HuH-7 (cell line): ENCODE data around the gene LDLRAP1.

Source experiments
- DNase-seq: peaks from one replicate; pipeline ENCODE4 v3.0.0; 2011; ENCODE audit warnings: low spot score

LDLRAP1 gene

DNA sequence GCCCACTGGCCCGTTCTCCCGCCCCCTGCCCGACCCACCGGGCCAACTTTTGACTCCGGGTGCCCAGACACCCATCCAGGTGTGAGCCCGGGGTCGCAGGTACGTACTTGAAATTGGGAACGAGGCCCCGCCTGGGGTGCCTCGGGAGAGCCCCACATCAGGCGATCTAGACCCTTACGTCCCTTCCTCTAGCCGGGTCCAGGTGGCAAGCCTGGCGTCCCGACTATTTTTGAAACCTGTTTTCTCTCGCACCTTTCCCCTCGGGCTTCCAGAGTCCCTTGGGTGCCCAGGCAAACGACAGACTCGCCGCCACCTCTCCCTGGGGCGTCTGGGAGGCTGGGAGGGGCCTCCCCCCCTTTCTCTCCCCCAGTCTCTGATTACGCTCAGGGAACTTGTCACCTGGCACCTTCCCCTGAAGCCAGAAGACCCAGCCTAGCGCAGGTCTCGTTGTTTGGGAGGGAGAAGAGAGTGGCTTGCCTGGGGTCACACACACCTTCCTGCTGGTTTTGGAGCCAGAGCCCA, 898 bp downstream of the LDLRAP1 start:
- no peak for DNase-seq

DNA sequence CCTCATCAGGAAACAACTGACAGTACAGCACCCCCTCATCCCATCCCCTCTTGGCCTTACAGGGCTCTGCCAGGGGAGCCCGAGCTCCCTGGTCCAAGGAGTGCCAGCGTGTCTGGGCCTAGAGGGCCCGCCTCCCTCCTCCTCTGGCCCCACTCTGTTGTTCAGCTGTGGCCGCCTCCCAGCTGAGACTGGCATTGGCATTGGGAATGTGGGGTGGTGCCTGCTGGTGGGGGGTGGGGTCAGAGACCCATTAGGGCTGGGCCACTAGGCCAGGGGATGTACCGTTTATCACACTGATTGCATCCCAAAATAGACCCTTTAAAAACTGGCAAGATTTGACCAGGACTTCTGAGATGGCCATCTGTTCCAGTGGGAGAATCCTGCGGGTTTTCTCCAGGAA, 1.4 kb downstream of the LDLRAP1 start:
- no peak for DNase-seq

DNA sequence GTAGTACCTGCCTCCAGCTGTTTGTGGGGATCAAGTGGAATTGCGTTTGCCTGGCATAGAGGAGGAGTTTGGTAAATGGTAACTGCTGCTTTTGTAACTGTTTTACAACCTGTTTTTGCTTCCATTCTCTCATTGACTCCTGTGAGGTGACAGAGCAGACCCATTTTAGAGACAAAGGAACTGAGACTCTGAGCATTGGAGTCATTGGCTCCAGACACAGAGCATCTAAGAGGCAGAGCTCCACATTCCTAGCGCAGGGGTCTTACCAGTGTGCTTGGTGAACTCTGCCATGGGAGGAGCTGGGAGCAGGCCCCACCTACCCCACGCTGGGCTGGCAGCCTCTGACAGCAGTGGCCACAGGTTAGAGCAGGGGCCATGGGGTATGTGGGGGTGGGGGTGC, 2.4 kb downstream of the LDLRAP1 start:
- no peak for DNase-seq

DNA sequence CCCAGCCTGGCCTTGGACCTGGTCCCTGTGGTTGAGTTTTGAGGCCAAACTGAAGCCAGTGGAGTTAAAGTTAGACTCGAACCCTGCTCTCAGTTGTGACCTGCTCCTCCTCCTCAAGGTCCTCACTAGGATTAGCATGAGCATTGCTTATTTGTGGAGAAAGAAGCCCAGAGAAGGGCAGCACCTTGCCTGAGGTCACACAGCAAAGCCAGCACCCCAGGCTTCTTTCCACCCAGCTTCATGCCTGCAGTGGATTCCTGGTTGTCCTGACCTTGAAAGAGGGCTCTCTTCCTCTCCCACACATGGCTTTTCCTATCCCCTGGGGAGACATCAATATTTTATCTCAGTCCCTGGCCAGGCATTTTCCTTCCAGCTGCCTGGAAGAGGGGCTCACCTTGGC, 2.8 kb downstream of the LDLRAP1 start:
- no peak for DNase-seq

DNA sequence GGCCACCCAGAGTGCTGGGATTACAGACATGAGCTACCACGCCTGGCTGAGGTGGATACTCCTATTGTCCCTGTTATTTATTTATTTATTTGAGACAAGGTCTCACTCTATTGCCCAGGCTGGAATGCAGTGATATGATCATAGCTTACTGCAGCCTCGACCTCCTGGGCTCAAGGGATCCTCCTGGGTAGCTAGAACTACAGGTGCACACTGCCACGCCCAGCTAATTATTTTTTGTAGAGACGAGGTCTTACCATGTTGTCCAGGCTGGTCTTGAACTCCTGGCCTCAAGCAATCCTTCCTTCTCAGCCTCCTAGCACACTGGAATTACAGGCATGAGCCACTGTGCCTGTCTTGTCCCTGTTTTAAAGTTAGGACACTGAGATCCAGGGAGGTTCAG, 5.2 kb downstream of the LDLRAP1 start:
- DNase-seq: no peak

DNA sequence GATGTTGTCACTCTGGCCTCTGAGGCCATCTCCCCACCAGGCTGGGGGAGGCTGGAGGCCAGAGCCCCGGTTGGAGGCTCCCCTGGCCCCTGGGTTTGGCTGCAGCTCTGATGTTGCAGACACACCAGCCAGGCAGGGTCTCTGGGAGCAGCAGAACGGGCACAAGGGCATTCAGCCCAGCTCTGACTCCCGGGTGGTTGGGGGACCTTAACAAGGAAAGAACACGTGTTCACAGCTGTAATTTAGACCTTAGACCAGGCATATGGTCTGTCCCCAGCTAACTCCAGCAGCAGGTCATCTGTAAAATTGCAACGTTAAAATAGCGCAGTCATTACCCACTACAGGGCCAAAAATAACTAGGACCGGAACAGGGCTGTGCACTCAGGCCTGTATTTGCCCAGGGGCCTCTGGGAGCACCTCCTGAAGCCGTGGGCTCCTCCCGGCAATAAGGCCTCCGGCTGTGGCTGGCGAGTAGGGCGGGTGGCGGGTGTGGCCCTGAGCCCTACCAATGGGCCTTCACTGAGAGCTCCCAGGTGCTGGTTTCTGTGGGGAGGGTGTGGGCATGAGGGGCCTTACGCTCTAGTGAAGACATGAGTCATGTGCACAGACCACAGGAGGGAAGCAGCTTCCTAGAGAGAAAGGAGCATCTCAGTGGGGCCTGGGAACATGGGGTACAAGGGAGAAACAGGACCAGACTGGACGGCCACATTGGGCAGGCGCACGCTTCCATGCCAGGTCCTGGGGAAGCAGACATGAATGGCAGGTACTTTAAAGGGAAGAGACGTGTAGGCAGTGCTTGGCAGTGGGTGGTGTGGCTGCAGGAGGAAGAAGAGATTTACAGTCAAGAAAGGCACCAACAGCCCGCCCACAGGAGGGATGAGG, 6.1 kb downstream of the LDLRAP1 start:
- DNase-seq: no peak

DNA sequence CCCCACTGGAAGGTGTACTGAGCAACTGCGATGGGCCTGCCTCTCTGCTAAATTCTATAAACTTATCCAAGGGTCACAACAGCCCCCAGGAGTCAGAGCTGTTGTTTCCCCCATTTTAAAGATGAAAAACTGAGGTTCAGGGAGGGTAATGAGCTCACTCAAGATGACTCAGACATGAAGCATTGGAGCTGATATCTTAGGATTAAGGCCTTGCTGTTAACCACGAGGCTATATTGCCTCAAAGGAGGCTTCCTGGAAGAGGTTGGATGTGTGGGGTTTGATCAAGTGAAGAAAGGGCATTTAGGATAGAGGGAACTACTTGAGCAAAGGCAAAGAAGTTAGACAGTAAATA, 6.7 kb downstream of the LDLRAP1 start:
- DNase-seq: no peak

DNA sequence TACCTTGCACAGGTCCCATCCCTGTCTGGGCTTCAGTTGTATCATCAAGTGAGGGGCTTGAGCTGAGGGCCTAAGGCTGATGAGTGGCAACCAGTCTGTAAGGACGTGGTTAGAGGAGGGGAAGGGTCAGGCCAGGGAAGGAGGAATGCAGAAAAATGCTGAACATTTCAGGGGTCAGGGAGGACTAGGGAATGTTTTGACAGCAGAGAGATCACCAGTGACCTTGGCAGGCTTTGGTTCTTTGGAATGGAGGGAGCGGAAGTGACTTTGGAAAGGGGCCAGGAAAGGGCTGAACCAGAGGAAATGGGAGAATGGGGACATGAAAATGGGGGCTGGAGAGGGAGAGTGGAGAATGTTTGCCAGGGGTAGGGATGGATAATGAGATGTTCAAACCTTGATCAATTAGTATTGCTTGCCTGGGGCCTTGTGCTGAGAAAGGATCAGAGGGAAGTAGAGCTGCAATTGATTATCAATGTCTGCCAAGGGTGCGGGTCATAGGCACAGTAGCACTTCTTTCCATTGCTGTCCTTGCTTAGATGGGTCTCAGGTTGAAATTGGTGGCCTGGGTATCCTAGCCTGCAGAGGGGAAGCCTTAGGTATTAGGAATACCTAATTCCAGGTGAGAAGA, 7.4 kb downstream of the LDLRAP1 start:
- no peak for DNase-seq

DNA sequence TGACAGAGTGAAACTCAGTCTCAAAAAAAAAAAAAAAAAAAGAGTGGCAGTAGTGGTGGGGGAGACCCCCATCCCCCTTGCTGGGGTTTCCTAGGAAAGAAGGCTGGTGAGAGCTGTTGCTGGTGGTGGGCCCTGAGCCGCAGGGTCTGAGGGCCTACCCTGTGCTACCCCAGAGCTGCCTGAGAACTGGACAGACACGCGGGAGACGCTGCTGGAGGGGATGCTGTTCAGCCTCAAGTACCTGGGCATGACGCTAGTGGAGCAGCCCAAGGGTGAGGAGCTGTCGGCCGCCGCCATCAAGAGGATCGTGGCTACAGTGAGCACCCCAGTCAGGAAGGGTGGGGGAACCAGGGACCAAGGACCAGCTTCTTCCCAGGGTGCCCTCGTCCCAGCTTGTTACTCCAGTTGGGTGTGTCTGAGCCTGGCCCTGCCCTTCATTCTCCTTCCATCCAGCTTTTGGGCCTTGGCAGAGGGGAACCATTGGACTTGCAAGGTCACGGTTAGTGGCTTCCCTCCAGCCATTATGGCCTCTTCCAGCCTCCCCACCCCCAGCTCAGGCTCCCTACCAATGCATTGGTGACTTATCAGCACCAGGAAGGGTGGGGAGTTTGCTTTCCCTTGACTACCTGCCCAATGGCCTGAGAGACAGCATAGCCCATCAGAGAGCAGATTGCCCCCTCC, 10.5 kb downstream of the LDLRAP1 start:
- no peak for DNase-seq

DNA sequence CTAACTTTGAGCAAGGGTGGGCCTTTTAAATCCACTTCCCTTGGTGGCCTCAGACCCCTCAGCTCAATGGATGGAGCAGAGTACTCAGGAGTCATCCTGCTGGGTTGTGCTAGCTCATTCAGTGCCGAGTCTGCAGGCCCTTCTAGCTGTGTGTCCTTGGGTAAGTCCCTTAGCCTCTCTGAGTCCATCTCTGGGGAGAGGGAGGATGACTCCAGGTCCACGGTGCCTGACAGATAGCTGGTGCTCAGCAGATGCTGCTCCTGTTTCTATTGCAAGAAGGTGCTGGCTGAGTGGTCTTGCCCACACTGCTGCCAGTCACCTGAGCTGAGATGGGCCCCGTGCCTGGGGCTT, 11.0 kb downstream of the LDLRAP1 start:
- no peak for DNase-seq

DNA sequence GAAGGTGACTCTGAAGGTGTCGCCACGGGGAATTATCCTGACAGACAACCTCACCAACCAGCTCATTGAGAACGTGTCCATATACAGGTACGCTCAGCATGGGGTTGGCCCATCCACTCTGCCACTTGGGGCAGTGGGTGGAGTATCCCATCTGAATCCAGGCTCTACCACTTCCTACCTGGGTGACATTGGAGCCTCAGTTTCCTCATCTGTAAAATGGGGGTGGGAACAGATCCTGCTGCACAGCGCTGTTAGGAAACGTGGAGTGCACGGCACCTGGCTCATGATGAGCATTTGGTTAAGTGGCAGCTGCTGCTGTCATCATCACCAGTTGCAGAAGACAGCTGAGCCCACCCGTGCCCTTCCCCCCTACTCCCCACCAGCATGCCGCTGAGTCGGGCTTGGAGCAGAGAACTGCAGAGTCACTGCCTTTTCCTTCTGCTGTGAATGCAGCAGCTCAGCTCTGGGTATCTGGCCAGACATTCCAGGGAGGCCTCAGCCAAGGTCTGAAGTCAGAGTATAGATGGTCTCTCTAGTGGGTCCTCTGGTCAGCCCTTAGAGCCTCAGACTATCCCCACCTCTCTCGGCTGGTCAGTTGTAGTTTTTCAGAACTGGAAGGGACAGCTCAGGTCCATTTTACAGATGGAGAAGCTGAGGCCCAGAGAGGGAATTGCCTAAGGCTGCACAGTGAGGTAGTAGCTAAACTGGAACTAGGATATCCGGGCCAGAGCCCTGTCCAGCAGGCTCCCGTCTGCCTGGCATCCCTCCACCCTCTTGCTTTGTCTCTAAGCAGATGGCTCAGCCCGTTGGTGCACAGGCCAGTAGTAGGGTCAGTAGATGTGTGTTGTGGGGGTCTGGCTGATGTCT, 11.7 kb downstream of the LDLRAP1 start:
- DNase-seq: no peak

DNA sequence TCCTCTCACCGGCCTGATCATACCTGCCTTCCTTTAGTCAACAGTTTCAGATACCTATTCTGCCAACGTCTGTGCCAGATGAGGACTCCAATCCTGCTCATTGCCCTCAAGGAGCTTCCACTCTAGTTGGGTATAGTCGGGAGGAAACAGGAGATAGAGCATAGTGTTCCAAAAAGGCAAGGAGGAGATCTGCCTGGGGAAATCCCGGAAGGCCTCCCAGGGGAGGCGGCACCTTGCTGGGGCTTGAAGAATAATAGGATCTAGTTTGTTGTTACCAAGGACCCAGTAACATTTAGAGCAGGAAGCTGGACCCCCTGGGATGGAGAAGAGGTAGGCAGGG, 12.3 kb downstream of the LDLRAP1 start:
- DNase-seq: no peak

DNA sequence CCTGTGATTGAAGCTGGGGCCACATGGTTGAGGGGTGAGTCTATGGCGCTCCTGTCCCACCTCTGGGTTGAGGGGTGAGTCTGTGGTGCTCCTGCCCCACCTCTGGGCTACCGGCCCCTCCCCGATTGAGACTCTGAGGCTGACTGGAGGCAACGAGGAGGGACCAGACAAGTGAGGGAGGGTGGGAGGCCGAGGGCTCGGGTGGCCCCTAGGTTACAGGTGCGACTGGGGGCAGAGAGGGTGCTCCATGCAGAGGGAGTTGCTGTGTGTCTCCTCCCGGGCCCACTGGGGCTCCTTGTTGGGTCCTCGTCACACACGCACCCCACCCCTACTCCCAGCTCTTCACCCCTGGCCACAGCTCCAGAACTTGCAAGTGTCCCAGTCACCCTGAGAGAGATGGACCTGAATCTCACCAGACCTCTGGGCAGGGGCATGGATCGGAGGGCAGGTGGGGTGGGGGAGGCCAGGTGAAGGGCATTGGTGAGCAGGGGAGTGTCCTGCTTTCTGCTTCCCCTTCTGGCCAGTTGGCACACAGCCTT, 12.8 kb downstream of the LDLRAP1 start:
- DNase-seq: no peak

DNA sequence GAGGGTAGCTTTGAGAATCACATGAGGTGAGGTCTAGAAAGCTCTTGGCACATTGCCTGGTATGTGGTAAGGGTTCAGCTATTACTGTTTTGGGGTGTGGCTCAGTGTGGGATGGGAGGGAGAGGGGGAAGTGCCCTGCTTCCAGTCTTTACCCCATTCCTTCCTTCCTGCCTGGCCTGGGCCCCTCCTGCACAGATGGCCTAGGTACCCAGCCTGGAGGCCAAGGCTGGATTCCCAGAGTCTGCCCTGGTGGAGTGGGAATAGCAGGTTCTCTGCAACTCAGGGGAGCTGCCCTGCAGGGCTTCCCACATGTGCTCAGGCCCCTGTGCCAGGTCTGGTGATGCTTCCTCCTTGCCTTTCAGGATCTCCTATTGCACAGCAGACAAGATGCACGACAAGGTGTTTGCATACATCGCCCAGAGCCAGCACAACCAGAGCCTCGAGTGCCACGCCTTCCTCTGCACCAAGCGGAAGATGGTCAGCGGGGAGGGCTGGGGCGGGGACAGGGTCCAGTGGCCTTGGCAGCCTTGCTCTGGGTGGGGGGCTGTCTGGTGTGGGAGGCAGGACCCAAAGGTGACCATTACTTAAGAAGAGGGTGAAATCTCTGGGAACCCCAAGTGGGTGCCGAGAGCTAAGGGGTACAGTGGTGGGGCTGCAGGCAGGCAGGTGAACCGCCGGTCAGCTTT, 13.5 kb downstream of the LDLRAP1 start:
- DNase-seq: no peak

DNA sequence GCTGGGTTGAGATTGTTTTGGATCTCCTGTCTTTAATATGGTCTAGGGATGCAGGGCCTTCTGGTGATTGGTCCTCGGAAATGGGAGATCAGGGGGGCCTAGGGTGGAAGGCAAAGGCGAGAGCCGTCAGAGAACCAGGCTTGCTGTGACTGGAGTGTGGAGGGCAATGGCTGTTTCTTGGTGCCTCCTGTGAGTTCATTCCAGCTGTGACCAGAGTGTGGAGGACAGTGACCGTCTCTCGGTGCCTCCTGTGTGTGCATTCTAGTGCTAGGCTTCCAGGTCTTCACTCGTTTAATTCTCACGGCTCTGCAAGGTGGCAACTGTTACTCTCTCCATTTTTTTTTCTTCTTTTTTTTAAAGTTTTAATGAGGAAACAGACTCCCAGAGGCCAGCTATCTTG, 14.1 kb downstream of the LDLRAP1 start:
- no peak for DNase-seq

DNA sequence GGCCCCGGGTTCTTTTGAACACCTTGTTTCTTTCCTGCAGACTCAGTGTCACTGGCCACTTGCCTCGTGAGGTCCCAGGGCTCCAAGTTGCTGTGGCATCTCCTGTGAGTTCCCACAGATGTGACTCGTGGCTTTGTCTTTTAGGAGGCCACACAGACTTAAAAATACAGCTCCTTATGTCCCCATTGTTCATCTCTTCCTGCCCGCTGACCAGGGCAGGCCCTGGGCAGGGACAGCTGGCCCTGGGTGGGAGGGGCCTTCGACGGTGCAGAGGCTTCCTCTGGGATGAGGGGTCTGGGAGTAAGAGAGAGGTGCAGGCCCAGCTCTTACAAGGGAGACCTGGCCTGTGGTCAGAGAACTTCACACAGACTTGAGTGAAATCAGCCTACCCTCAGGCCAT, 15.6 kb downstream of the LDLRAP1 start:
- DNase-seq: no peak

DNA sequence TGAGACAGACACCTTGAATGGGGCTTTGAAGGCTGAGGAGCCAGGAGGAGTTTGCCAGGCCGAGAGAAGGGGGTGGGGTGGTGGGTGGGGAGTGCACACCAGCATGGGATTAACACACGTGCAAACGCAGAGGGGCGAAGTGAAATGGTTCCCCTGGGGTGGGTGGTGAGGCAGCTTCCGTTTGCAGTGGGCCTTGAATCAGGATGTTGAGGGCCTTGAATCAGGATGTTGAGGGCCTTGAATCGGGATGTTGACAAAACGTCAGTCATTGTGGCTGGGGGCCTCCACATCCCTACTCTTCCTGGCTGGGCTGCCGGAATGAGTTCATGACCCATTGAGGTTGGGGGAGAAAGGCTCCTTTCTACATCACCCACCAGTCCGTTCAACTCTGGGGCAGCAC, 16.6 kb downstream of the LDLRAP1 start:
- DNase-seq: no peak

DNA sequence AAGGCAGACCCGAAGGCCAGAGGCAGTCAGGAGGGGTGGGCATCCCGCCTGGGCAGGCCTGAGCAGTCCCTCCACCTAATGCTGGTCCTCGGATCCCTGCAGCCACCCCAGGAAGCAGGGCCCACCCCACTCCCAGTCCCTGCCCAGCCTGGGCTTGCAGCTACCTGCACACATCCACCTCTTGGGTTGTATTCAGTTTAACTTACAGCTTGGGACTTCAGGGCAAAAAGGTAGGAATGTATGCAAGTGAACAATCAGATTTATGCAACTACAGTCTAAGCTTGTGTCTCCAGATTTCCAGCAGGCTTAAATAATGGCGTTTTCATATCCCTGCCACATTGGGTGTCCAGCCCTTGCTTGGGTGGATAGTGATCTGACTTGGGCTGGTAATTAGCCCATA, 17.4 kb downstream of the LDLRAP1 start:
- no peak for DNase-seq

DNA sequence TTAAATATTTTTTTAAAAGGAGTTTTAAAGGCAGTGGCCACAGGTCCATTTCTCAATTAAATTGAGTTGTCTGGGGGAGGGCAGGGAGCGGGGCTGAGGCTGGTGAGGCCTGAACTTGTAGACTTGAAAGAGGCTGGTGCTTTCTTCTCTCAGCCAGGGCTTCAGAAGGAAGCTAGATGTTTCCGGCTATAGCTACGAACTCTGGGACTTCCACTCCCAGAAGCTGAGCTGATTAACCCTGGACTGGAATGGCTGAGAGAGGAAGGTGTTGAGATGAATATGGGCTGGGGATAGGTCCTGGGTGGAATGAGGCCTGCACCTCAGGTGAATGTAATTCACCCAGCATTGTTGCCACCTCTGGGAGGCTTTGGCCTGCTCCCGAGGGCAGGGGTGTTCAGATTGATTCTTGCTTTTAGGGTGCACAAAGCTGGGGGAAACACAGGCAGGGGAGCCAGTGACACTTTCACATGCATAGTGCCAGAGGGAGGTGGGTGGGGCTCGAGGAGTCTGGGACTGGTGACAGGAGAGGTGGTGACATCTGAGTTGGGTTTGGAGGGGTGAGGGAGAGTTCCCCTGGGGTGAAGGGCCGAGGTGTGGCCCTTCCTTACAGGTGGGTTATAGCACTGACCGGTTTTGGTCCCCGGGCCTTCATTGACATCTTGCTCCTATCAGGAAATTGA, 18.2 kb downstream of the LDLRAP1 start:
- no peak for DNase-seq

DNA sequence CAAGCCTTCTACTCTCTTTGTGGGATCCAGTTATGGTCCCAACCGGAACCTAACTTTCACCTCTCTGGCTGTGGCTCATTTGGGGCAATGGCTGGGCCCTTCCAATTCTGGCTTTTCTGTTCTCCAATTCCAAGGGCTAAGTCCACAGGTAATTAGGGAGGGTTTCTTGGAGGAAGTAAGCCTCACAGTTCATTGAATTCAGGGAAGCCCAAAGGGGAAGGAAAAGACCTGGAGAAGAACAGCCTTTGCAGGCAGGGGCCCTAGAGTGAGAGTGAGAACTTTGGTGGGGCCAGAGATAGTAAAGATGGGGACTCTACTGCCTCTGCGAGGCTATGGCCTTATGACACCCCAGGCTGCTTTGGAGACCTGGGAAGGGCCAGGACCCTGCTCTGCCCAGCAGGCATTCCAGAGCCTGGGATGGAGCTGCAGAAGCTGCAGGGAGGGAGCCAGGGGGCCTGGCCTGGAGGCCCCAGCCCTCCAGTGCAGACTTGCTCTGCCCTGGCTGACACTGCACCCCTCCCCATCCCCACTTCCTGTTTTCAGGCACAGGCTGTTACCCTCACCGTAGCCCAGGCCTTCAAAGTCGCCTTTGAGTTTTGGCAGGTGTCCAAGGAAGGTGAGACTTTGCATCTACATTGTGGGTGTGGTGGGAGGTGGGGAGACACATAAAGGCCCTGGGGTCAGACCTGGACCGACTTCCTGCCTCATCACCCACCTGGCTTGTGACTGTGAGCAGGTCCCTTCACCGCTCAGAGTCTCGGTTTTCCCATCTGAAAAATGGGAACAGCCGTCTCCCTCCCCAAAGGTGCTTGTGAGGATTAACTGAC, 18.9 kb downstream of the LDLRAP1 start:
- DNase-seq: no peak
